ENCODE results near the gene TRAPPC12. TPM values are rescaled to one million over a fixed set of nuclear protein-coding genes. Genes with fewer than 3 reads are reported as not detected.

TRAPPC12 gene
- total RNA-seq, 2 experiments from 2014 or later = 86.2 to 88.4 TPM

GRCh38 chr2:3519255-3520205 is 140.0 kb downstream of the TRAPPC12 start, which contains the start of gene ADI1:
ADI1 (minus strand) TSS chr2:3519531; CDS start chr2:3519487, 44 bp downstream.
- ChIA-PET POLR2A (interaction anchor here (0.5 to 2.3 kb wide), 8 partner anchors 35 to 142 kb away, joined by 3 to 12 read pairs (median 4); partner anchors contain the start of genes EIPR1, RNASEH1 and RPS7), CTCF (interaction anchor here (1.2 kb wide), 1 partner anchor 17 kb away, joined by 4 read pairs; no protein-coding TSS in a partner anchor)
- DNase-seq (peak; percentile 83), ATAC-seq (peak; percentile 69)
- Mint-ChIP-seq H3K4me3 (peak within 1 kb of the TSS; percentile 85), H3K9me3 (ENCODE audit: insufficient read depth) (peaks cover 10% of the 10 kb centered on the region), H3K4me1 (ENCODE audit: low read depth) (peaks cover 32% of the 10 kb centered on the region), H3K36me3 (ENCODE audit: low read depth) (peaks cover 15% of the 10 kb centered on the region), H3K27ac (peak within 1 kb of the TSS; percentile 87), H3K27me3 (ENCODE audit: low read depth) (no peaks in the 10 kb centered on the region)

GRCh38 chr2:3520591-3520990 is 141.1 kb downstream of the TRAPPC12 start:
- CTCF ChIA-PET = interaction anchor here (1.2 kb wide), 1 partner anchor 16 kb away, joined by 4 read pairs; no protein-coding TSS in a partner anchor
- Mint-ChIP-seq H3K4me1 (ENCODE audit: low read depth) (peaks cover 32% of the 10 kb centered on the region), H3K9me3 (ENCODE audit: insufficient read depth) (peaks cover 3% of the 10 kb centered on the region), H3K4me3 (peak overlapping the region; percentile 85), H3K36me3 (ENCODE audit: low read depth) (peaks cover 8% of the 10 kb centered on the region), H3K27me3 (ENCODE audit: low read depth) (no peaks in the 10 kb centered on the region), H3K27ac (peak overlapping the region; percentile 87)
- DNase-seq = no peak
- POLR2A ChIA-PET = interaction anchor here (0.5 to 2.3 kb wide), 2 partner anchors 38 to 74 kb away, joined by 3 to 12 read pairs; partner anchors contain the start of gene RNASEH1
- ATAC-seq = no peak

- H3K4me1 Mint-ChIP-seq (ENCODE audit: low read depth) = peaks cover 26% of the 10 kb centered on the region
Observed at GRCh38 chr2:3522961-3523421, 143.5 kb downstream of the TRAPPC12 start.

GRCh38 chr2:3523551-3524041 is 144.1 kb downstream of the TRAPPC12 start:
- Mint-ChIP-seq H3K9me3 (ENCODE audit: insufficient read depth) (no peaks in the 10 kb centered on the region), H3K4me3 (no peak overlapping the region), H3K4me1 (ENCODE audit: low read depth) (peaks cover 23% of the 10 kb centered on the region), H3K36me3 (ENCODE audit: low read depth) (no peaks in the 10 kb centered on the region), H3K27ac (no peak overlapping the region), H3K27me3 (ENCODE audit: low read depth) (no peaks in the 10 kb centered on the region)
- CTCF ChIA-PET = interaction anchor here (1.6 kb wide), 1 partner anchor 14 kb away, joined by 4 read pairs; no protein-coding TSS in a partner anchor
- POLR2A ChIA-PET = no interaction called here
- ATAC-seq (no peak), DNase-seq (no peak)

More at GRCh38 chr2:3522961-3523421, 143.5 kb downstream of the TRAPPC12 start:
- CTCF ChIA-PET = no interaction called here
- ATAC-seq (no peak), DNase-seq (no peak)
- no peaks in the 10 kb centered on the region for H3K36me3 Mint-ChIP-seq (ENCODE audit: low read depth)
- H3K27ac Mint-ChIP-seq = no peak overlapping the region
- no peaks in the 10 kb centered on the region for H3K27me3 Mint-ChIP-seq (ENCODE audit: low read depth)
- no peaks in the 10 kb centered on the region for H3K9me3 Mint-ChIP-seq (ENCODE audit: insufficient read depth)
- POLR2A ChIA-PET = no interaction called here
- no peak overlapping the region for H3K4me3 Mint-ChIP-seq

- POLR2A ChIA-PET = no interaction called here
Observed at GRCh38 chr2:3526871-3527270, 147.4 kb downstream of the TRAPPC12 start.

GRCh38 chr2:3527886-3528785 is 148.6 kb downstream of the TRAPPC12 start:
- ATAC-seq (peak; percentile 32), DNase-seq (no peak)
- H3K9me3 Mint-ChIP-seq (ENCODE audit: insufficient read depth) = no peaks in the 10 kb centered on the region
- POLR2A ChIA-PET = no interaction called here
- no peaks in the 10 kb centered on the region for H3K4me1 Mint-ChIP-seq (ENCODE audit: low read depth)
- CTCF ChIA-PET = no interaction called here
- H3K27ac Mint-ChIP-seq = no peak overlapping the region
- no peak overlapping the region for H3K4me3 Mint-ChIP-seq
- H3K36me3 Mint-ChIP-seq (ENCODE audit: low read depth) = no peaks in the 10 kb centered on the region
- no peaks in the 10 kb centered on the region for H3K27me3 Mint-ChIP-seq (ENCODE audit: low read depth)

More at GRCh38 chr2:3526871-3527270, 147.4 kb downstream of the TRAPPC12 start:
- Mint-ChIP-seq H3K9me3 (ENCODE audit: insufficient read depth) (no peaks in the 10 kb centered on the region), H3K27ac (no peak overlapping the region), H3K27me3 (ENCODE audit: low read depth) (no peaks in the 10 kb centered on the region), H3K4me3 (no peak overlapping the region), H3K36me3 (ENCODE audit: low read depth) (no peaks in the 10 kb centered on the region), H3K4me1 (ENCODE audit: low read depth) (peaks cover under 1% of the 10 kb centered on the region)
- CTCF ChIA-PET = no interaction called here
- no peak for ATAC-seq
- no peak for DNase-seq

Other genes starting within 250 kb of the TRAPPC12 start
- 10 to 100 TPM; 38.9 to 41.4 TPM for gene EIPR1, start 1.9 kb upstream of the TRAPPC12 start, total RNA-seq
- 10 to 100 TPM; 17.5 to 19.8 TPM for gene ADI1, start 139.8 kb downstream of the TRAPPC12 start, total RNA-seq
- gene RNASEH1, start 178.6 kb downstream of the TRAPPC12 start, total RNA-seq = 10 to 100 TPM; 27.1 to 28.9 TPM
- 1,000 to 10,000 TPM; 1,229 to 1,232 TPM for gene RPS7, start 195.6 kb downstream of the TRAPPC12 start, total RNA-seq
- gene COLEC11, start 215.4 kb downstream of the TRAPPC12 start, total RNA-seq = not detected

Measured in activated CD8-positive, alpha-beta T cell treated with anti-CD3 and anti-CD28 coated beads, Interleukin-2, amount 10 ng/mL, durations not matched to agents 7 days and 5 days (primary cell).